Adipocyte (in vitro differentiated cells): ENCODE results near the gene MMP28.

ENCODE experiments used
- DNase-seq: peaks from one replicate; pipeline ENCODE4 v3.0.0-alpha.2; 2015; ENCODE audit warnings: low read depth
- H3K27me3 ChIP-seq: replicated peaks from 2 replicates; pipeline ENCODE4 v1.7.0; 2013; ENCODE audit warnings: mild to moderate bottlenecking, low read length, moderate library complexity; ENCODE audit not compliant: control insufficient read depth, insufficient read depth
- H3K36me3 ChIP-seq: 2 replicates; pipeline ENCODE4 v1.7.0; 2013; ENCODE audit warnings: low read length, mild to moderate bottlenecking, moderate library complexity; ENCODE audit not compliant: control insufficient read depth, insufficient read depth, severe bottlenecking
- H3K4me1 ChIP-seq: 2 replicates; pipeline ENCODE4 v1.7.0; 2013; ENCODE audit warnings: mild to moderate bottlenecking, low read length, moderate library complexity; ENCODE audit not compliant: control insufficient read depth, insufficient read depth
- H3K4me3 ChIP-seq: 2 replicates; pipeline ENCODE4 v1.7.0; 2013; ENCODE audit warnings: mild to moderate bottlenecking, low read length, moderate library complexity
- H3K9ac ChIP-seq: 2 replicates; pipeline ENCODE4 v1.7.0; 2013; ENCODE audit warnings: mild to moderate bottlenecking, low read length, moderate library complexity
- H3K9me3 ChIP-seq: 2 replicates; pipeline ENCODE4 v1.7.0; 2013; ENCODE audit warnings: mild to moderate bottlenecking, low read length, moderate library complexity; ENCODE audit not compliant: control insufficient read depth

MMP28 gene

DNA sequence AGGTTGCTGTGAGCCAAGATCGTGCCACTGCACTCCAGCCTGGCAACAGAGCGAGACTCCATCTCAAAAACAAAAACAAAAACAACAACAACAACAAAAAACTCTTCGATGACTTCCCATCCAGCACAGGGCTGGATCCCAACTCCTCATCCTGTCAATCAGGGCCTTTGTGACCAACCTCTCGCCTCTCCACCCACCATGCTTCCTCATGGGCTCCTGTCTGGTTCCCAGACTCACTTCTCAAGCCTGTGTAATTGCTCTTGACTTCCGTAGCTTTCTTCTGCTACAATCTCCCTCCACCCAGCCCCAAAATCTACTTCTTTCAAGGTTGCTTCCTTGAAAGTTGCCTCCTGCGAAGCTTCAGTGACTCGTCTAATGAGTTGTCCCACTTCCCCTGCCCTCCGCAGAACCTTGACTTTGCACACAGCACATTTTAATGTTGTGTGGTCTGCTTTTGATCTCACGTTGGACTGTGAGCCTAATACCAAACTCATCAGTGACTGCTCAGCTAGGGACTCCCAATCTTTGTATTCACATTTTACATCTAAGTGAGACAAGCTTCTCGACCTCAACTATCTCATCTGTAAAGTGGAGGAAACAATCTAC is 64.9 kb downstream of the MMP28 start:
- Histone ChIP-seq H3K9me3 (no peaks in the 10 kb centered on the region), H3K9ac (no peak overlapping the region), H3K4me3 (no peak overlapping the region), H3K4me1 (peaks cover 26% of the 10 kb centered on the region), H3K36me3 (no peaks in the 10 kb centered on the region), H3K27me3 (peaks cover 13% of the 10 kb centered on the region)
- DNase-seq, result no peak

DNA sequence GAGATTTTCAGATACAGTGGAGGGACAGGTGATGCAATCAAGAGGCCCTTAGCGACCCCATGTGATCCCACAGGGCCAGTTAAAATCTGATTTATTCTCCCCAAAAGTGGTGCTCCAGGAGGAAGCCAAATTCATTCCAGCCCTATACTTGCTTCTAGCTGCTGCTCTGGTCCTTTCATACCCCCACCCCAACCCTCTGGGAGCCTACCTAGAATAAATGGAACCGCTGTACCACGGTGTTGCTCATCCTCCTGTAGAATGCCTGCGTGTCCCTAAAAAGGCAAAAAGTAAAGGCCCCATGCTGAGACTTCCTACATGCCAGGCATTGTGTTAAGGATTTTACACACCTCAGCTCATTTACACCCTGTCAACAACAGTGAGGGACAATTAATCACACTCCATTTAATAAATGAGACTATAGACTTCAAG is 66.0 kb downstream of the MMP28 start:
- Histone ChIP-seq H3K4me3 (no peak overlapping the region), H3K9me3 (no peaks in the 10 kb centered on the region)

DNA sequence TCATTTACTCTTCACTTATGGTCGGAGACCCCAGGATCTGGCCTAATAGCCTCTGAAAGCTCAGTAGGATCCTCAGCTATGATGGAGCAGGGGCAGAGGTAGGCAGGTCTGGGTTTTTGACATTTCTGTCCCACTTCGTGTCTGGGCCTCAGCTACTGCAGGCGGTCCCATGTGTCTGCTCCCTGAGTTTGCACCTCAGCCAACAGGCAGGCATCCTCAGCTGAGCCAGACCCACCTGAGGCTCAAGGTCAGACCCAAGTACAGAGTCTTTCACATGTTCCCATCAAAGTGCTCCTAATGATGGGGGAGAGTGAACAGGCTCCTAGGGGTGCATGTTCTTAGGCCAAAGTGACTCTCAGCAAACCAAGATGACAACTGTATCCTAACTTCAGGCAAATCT is 66.9 kb downstream of the MMP28 start:
- DNase-seq, result no peak
- Histone ChIP-seq H3K9me3 (no peaks in the 10 kb centered on the region), H3K4me3 (no peak overlapping the region), H3K4me1 (peaks cover 33% of the 10 kb centered on the region), H3K9ac (no peak overlapping the region), H3K27me3 (peaks cover 8% of the 10 kb centered on the region), H3K36me3 (peaks cover 16% of the 10 kb centered on the region)

More for the DNA sequence above, 66.0 kb downstream of the MMP28 start:
- Histone ChIP-seq H3K36me3 (peaks cover 7% of the 10 kb centered on the region), H3K4me1 (peaks cover 33% of the 10 kb centered on the region), H3K27me3 (peaks cover 13% of the 10 kb centered on the region), H3K9ac (no peak overlapping the region)
- DNase-seq, result no peak

DNA sequence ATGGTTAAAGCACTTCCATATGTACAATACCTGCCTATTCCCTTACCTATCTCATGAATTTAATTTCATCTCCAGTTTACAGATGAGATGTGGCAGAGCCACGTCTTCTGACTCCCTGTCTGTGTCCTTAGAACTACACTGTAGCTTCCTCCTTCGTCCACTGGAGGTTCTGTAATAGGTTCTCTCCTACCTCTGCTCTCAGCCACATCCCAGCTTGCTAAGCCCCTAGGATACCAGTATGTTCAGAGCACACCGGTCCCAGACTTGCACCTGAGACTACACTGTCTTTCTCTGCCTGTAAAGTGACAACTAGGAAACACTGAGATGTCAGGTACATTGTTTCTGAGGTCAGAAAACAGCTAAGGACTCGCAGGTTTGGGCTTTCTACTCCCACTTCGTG is 67.8 kb downstream of the MMP28 start:
- H3K36me3 ChIP-seq, result peaks cover 23% of the 10 kb centered on the region
- no peaks in the 10 kb centered on the region for H3K9me3 ChIP-seq
- H3K4me3 ChIP-seq, result no peak overlapping the region
- H3K9ac ChIP-seq, result no peak overlapping the region
- H3K27me3 ChIP-seq, result peaks cover under 1% of the 10 kb centered on the region
- peaks cover 33% of the 10 kb centered on the region for H3K4me1 ChIP-seq
- DNase-seq, result no peak

- Histone ChIP-seq H3K4me1 (peaks cover 33% of the 10 kb centered on the region), H3K4me3 (peak overlapping the region; percentile 59), H3K9ac (peak overlapping the region; percentile 71), H3K9me3 (no peaks in the 10 kb centered on the region), H3K27me3 (no peaks in the 10 kb centered on the region), H3K36me3 (peaks cover 23% of the 10 kb centered on the region)
- DNase-seq, result peak; percentile 50
Measured at GRCh38 chr17:35726953-35727460, 68.4 kb downstream of the MMP28 start.

DNA sequence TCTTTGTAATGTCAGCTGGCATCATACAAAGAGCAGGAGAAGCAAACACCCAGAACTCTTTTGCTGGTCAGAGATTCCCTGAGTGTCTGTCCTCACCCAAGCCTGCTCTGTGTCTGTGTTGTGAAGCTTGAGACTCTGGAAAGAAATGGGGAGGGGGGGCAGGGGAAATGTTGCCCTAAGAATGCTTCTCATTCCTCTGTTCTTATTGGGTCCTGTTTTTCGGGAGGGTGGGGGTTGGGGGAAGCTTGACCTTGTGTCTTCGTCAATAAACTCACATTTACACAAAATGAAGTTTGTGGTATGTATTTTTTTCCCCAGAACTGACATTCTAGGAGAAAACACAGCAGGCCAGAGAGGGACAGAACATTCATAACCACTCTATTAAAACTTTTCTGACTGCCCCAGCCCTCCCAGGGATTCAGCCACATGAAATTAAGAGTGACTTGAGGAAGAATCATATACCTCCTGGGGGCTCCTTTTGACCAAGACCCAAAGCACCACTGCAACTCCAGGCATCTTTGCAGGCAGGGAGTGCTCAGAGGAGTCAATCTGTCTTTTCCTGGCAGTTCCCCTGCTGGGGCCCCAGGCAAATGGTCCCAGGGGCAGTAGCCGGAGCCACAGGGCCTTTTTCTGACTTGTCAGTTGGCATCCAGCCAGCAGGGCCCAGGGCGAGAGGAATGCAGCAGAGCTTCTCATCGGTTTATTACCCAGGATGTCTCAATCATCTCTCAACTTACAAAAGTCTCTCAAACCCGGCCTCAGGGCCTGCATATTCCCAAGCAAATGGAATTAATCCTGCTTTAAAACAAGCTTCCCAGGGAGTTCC is 69.1 kb downstream of the MMP28 start:
- DNase-seq, result peak; percentile 98

DNA sequence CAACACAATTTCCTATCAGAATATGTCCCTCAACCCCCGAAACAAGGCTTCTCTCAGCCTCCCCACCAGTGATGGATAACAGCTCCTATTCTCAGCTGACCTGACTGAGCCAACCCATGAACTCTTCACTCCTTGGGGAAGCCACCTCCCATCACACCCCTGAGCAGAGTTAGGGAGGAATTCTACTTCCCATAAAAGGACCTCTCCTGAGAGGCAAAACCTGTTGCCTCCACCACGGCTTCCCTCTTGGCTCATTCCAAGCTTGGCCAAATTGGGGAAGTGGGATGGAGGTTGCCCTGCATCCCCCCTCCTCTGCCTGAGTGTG is 69.7 kb downstream of the MMP28 start:
- H3K9me3 ChIP-seq, result no peaks in the 10 kb centered on the region
- H3K4me1 ChIP-seq, result peaks cover 27% of the 10 kb centered on the region
- DNase-seq, result no peak
- H3K9ac ChIP-seq, result peak overlapping the region; percentile 53
- peak overlapping the region; percentile 29 for H3K4me3 ChIP-seq
- H3K36me3 ChIP-seq, result peaks cover 23% of the 10 kb centered on the region
- H3K27me3 ChIP-seq, result no peaks in the 10 kb centered on the region

More for the DNA sequence above, 69.1 kb downstream of the MMP28 start:
- no peaks in the 10 kb centered on the region for H3K27me3 ChIP-seq
- peaks cover 23% of the 10 kb centered on the region for H3K36me3 ChIP-seq
- no peaks in the 10 kb centered on the region for H3K9me3 ChIP-seq
- H3K4me1 ChIP-seq, result peaks cover 32% of the 10 kb centered on the region
- H3K9ac ChIP-seq, result peak overlapping the region; percentile 71
- peak overlapping the region; percentile 59 for H3K4me3 ChIP-seq

GRCh38 chr17:35725058-35725457 is 70.4 kb downstream of the MMP28 start:
- DNase-seq, result no peak
- Histone ChIP-seq H3K36me3 (peaks cover 23% of the 10 kb centered on the region), H3K9me3 (no peaks in the 10 kb centered on the region), H3K9ac (no peak overlapping the region), H3K4me3 (no peak overlapping the region), H3K4me1 (peaks cover 27% of the 10 kb centered on the region), H3K27me3 (no peaks in the 10 kb centered on the region)

- Histone ChIP-seq H3K9me3 (no peaks in the 10 kb centered on the region), H3K36me3 (peaks cover 26% of the 10 kb centered on the region), H3K9ac (no peak overlapping the region), H3K4me1 (peaks cover 33% of the 10 kb centered on the region), H3K27me3 (no peaks in the 10 kb centered on the region), H3K4me3 (no peak overlapping the region)
- no peak for DNase-seq
Measured at GRCh38 chr17:35723735-35724134, 71.7 kb downstream of the MMP28 start.

DNA sequence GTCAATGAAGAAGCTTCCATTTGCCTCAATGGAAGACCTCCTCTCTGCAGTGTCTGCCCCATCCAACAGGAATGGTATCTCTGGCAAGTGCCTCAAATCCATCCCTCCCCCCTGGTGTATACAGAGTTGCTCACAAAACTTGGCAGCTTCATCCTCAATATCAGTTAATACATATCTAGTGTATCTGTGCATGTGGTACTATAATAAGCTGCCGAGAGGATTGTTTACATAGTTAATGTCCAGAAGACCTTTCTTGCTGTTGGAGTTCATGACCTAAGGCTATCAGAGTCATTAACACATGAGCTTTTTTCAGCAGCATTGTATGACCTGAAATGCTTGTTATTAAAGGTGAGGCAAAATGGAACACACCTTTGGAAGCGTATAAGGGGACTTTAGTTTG is 78.0 kb downstream of the MMP28 start:
- H3K36me3 ChIP-seq, result peaks cover 4% of the 10 kb centered on the region

GRCh38 chr17:35716897-35717465 is 78.5 kb downstream of the MMP28 start:
- Histone ChIP-seq H3K4me3 (peak overlapping the region; percentile 71), H3K36me3 (peaks cover 4% of the 10 kb centered on the region), H3K4me1 (peaks cover 68% of the 10 kb centered on the region), H3K9ac (peak overlapping the region; percentile 77), H3K27me3 (no peaks in the 10 kb centered on the region), H3K9me3 (no peaks in the 10 kb centered on the region)
- DNase-seq, result peak; percentile 86

More for the DNA sequence above, 78.0 kb downstream of the MMP28 start:
- Histone ChIP-seq H3K4me1 (peaks cover 68% of the 10 kb centered on the region), H3K27me3 (no peaks in the 10 kb centered on the region), H3K9ac (peak overlapping the region; percentile 72), H3K4me3 (peak overlapping the region; percentile 71), H3K9me3 (no peaks in the 10 kb centered on the region)
- no peak for DNase-seq
